HepG2 (cell line): ENCODE measurements around the gene HYAL2. TPM values are rescaled to one million over a fixed set of nuclear protein-coding genes. Genes with fewer than 3 reads are reported as not detected.

Source experiments
- AKNA ChIP-seq: sonication (generic); formaldehyde crosslinking; IDR thresholded peaks from 2 replicates; pipeline ENCODE4 v1.4.0; 2020; ENCODE audit warnings: missing genetic modification reagents, borderline replicate concordance
- ARNT ChIP-seq: fragments of 450-650 bp; IDR thresholded peaks from 2 replicates; pipeline ENCODE4 v1.6.1; 2017
- BRD4 ChIP-seq: sonication (generic); formaldehyde crosslinking; IDR thresholded peaks from 2 replicates; pipeline ENCODE4 v1.4.0; 2020; ENCODE audit warnings: missing genetic modification reagents
- EHMT2 ChIP-seq: fragments of 200-600 bp; sonication (generic); IDR thresholded peaks from 2 replicates; pipeline ENCODE4 v1.7.0; 2017; ENCODE audit warnings: antibody characterized with exemption, low read depth, low read length, borderline replicate concordance
- HMGXB3 ChIP-seq: sonication (generic); formaldehyde crosslinking; IDR thresholded peaks from 2 replicates; pipeline ENCODE4 v1.4.0; 2020; ENCODE audit warnings: missing genetic modification reagents, borderline replicate concordance
- MIER3 ChIP-seq: IDR thresholded peaks from 2 replicates; pipeline ENCODE4 v1.6.1; 2016; ENCODE audit warnings: missing compliant biosample characterization, borderline replicate concordance
- MXD4 ChIP-seq: IDR thresholded peaks from 2 replicates; pipeline ENCODE4 v1.6.1; 2016; ENCODE audit warnings: mild to moderate bottlenecking, missing biosample characterization, missing genetic modification reagents
- SRF ChIP-seq: IDR thresholded peaks from 2 replicates; pipeline ENCODE4 v1.6.1; 2011; ENCODE audit warnings: mild to moderate bottlenecking, low read depth, low read length, moderate library complexity
- TEAD3 ChIP-seq: optimal IDR thresholded peaks from 2 replicates; pipeline ENCODE3; 2016; ENCODE audit warnings: borderline replicate concordance
- ZFP62 ChIP-seq: sonication (generic); formaldehyde crosslinking; IDR thresholded peaks from 2 replicates; pipeline ENCODE4 v1.4.0; 2020; ENCODE audit warnings: missing genetic modification reagents
- ZNF296 ChIP-seq: sonication (generic); formaldehyde crosslinking; conservative IDR thresholded peaks from 2 replicates; pipeline ENCODE4 v1.5.0; 2020; ENCODE audit warnings: mild to moderate bottlenecking, missing genetic modification reagents
- ZNF431 ChIP-seq: sonication (generic); formaldehyde crosslinking; IDR thresholded peaks from 2 replicates; pipeline ENCODE4 v1.9.0; 2022; ENCODE audit warnings: missing genetic modification reagents, low read depth, mild to moderate bottlenecking, borderline replicate concordance
- ZNF460 ChIP-seq: sonication (generic); formaldehyde crosslinking; IDR thresholded peaks from 2 replicates; pipeline ENCODE4 v1.5.1; 2020; ENCODE audit warnings: missing genetic modification reagents, mild to moderate bottlenecking, borderline replicate concordance
- ZNF607 ChIP-seq: sonication (generic); formaldehyde crosslinking; IDR thresholded peaks from 2 replicates; pipeline ENCODE4 v1.5.1; 2020; ENCODE audit warnings: missing genetic modification reagents, mild to moderate bottlenecking, borderline replicate concordance
- ZNF776 ChIP-seq: sonication (generic); formaldehyde crosslinking; IDR thresholded peaks from 2 replicates; pipeline ENCODE4 v1.4.0; 2020; ENCODE audit warnings: mild to moderate bottlenecking, missing genetic modification reagents
- polyA plus RNA-seq, 8 experiments: library from polyadenylated mRNA; depleted of rRNA in 3 of 8; stranded (reverse) in 7 of 8; unstranded in 1 of 8; fragments of >200 nt; fragmentation: Illumina TruSeq in 4 of 8; extraction: Trizol in 4 of 8; gene quantifications; 2 replicates each; pipeline versions ENCODE4 v1.2.1 to v1.2.3, GENCODE V29; 2011 to 2016; ENCODE audit warnings: low read depth in 4 of 8, missing spikeins in 1 of 8, mixed read lengths in 1 of 8; ENCODE audit not compliant: insufficient read depth in 1 of 8
- total RNA-seq, 5 experiments: library from RNA; depleted of rRNA; stranded (reverse); fragments of >200 nt; fragmentation: Illumina TruSeq; extraction: Trizol; gene quantifications; 2 replicates each; pipeline ENCODE4 v1.2.3, GENCODE V29; 2016; ENCODE audit warnings: low read depth in 1 of 5
- TF ChIP-seq, protein P1 (sequence below): sonication (generic); formaldehyde crosslinking; IDR thresholded peaks from 2 replicates; pipeline ENCODE4 v1.4.0; 2020; ENCODE audit warnings: missing genetic modification reagents, borderline replicate concordance

Gene HYAL2
- total and polyA plus RNA-seq, 2 of the 13 experiments (the other 11 are each of a cell fraction or from before 2014, with no cell fraction given) = 76.2 to 102 TPM

- no peak for TF ChIP-seq AKNA (CRISPR knock-in tag)
- TF ChIP-seq ZNF460 (CRISPR knock-in tag) = no peak
- TF ChIP-seq EHMT2 = no peak
- TF ChIP-seq ZFP62 (CRISPR knock-in tag) = no peak
- no peak for TF ChIP-seq ARNT
- TF ChIP-seq ZNF296 (CRISPR knock-in tag) = peak; percentile 75; the same call in 1 of the 2 replicates
- TF ChIP-seq SRF = no peak
- peak; percentile 83; the same call in 1 of the 2 replicates for TF ChIP-seq BRD4 (CRISPR knock-in tag)
- TF ChIP-seq ZNF431 (CRISPR knock-in tag) = peak; percentile 86; the same call in 1 of the 2 replicates
- peak; percentile 93 for TF ChIP-seq MXD4 (CRISPR knock-in tag)
- TF ChIP-seq HMGXB3 (CRISPR knock-in tag) = peak; percentile 46; the same call in 1 of the 2 replicates
- TF ChIP-seq ZNF607 (CRISPR knock-in tag) = peak; percentile 78
- TF ChIP-seq MIER3 (CRISPR knock-in tag) = peak; percentile 30; the same call in 1 of the 2 replicates
- peak; percentile 74 for TF ChIP-seq TEAD3 (CRISPR knock-in tag)
- TF ChIP-seq, protein P1, sequence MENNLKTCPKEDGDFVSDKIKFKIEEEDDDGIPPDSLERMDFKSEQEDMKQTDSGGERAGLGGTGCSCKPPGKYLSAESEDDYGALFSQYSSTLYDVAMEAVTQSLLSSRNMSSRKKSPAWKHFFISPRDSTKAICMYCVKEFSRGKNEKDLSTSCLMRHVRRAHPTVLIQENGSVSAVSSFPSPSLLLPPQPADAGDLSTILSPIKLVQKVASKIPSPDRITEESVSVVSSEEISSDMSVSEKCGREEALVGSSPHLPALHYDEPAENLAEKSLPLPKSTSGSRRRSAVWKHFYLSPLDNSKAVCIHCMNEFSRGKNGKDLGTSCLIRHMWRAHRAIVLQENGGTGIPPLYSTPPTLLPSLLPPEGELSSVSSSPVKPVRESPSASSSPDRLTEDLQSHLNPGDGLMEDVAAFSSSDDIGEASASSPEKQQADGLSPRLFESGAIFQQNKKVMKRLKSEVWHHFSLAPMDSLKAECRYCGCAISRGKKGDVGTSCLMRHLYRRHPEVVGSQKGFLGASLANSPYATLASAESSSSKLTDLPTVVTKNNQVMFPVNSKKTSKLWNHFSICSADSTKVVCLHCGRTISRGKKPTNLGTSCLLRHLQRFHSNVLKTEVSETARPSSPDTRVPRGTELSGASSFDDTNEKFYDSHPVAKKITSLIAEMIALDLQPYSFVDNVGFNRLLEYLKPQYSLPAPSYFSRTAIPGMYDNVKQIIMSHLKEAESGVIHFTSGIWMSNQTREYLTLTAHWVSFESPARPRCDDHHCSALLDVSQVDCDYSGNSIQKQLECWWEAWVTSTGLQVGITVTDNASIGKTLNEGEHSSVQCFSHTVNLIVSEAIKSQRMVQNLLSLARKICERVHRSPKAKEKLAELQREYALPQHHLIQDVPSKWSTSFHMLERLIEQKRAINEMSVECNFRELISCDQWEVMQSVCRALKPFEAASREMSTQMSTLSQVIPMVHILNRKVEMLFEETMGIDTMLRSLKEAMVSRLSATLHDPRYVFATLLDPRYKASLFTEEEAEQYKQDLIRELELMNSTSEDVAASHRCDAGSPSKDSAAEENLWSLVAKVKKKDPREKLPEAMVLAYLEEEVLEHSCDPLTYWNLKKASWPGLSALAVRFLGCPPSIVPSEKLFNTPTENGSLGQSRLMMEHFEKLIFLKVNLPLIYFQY (CRISPR knock-in tag) = peak; percentile 14; the same call in 1 of the 2 replicates
- TF ChIP-seq ZNF776 (CRISPR knock-in tag) = peak; percentile 94
These were observed 14.8 kb upstream of the HYAL2 start (continued) for GRCh38 chr3:50337175-50337861.
